Kidney (tissue), 14 donors: Measurements from ENCODE around the gene IL31. TPM values are rescaled to one million over a fixed set of nuclear protein-coding genes. Genes with fewer than 3 reads are reported as not detected.

Experiments used
- DNase-seq, 5 donors: peaks; one replicate each; pipeline ENCODE4 v3.0.0-alpha.2; 2013 to 2020
- FAIRE-seq: peaks from 2 replicates; lab custom pipeline; 2012; peaks lifted over from hg19 to GRCh38; lab: Jason Lieb, UNC
- H3K27ac ChIP-seq, 2 donors: one replicate each; pipeline ENCODE4 v1.7.0; 2013; ENCODE audit warnings: low read depth in 2 of 2, low read length in 2 of 2, inconsistent platforms in 1 of 2
- H3K27me3 ChIP-seq: one replicate; pipeline ENCODE4 v1.7.1; 2013; ENCODE audit warnings: low read length, inconsistent platforms; ENCODE audit not compliant: control insufficient read depth, insufficient read depth
- H3K36me3 ChIP-seq, 3 donors: one replicate each; pipeline versions ENCODE4 v1.7.0 to v1.7.1; 2013; ENCODE audit warnings: low read length in 3 of 3, control low read depth in 1 of 3, inconsistent platforms in 1 of 3; ENCODE audit not compliant: insufficient read depth in 3 of 3, control insufficient read depth in 2 of 3
- H3K4me1 ChIP-seq, 3 donors: one replicate each; pipeline versions ENCODE4 v1.7.0 to v1.7.1; 2013; ENCODE audit warnings: low read length in 3 of 3, inconsistent platforms in 1 of 3, low read depth in 1 of 3; ENCODE audit not compliant: control insufficient read depth in 2 of 3, insufficient read depth in 2 of 3
- H3K4me3 ChIP-seq, 3 donors: one replicate each; pipeline versions ENCODE4 v1.7.0 to v1.8.1; 2013; ENCODE audit warnings: low read length in 3 of 3, control low read depth in 1 of 3, inconsistent platforms in 1 of 3
- H3K9ac ChIP-seq, 3 donors: one replicate each; pipeline versions ENCODE4 v1.7.0 to v1.7.1; 2013; ENCODE audit warnings: low read length in 3 of 3, control low read depth in 1 of 3, inconsistent platforms in 1 of 3
- H3K9me3 ChIP-seq, 3 donors: one replicate each; pipeline versions ENCODE4 v1.7.0 to v1.7.1; 2013; ENCODE audit warnings: low read length in 3 of 3, control low read depth in 1 of 3, inconsistent platforms in 1 of 3; ENCODE audit not compliant: control insufficient read depth in 2 of 3, insufficient read depth in 1 of 3
- intact Hi-C: fragments of 100-400 bp; cut with DNase I; formaldehyde crosslinking; loops from one replicate; pipeline ENCODE4 v1.11.1; 2022
- polyA plus RNA-seq: library from polyadenylated mRNA; stranded (reverse); fragments of 350-450 nt; fragmentation: Illumina TruSeq; extraction: RNeasy Lipid Tissue Mini Kit (QIAGEN cat#74804); gene quantifications from one replicate; pipeline ENCODE4 v1.2.3, GENCODE V29; 2014; ENCODE audit warnings: low read depth, low replicate concordance; ENCODE audit not compliant: insufficient read depth
- total RNA-seq: library from RNA; stranded (reverse); fragmentation: NEBNext Ultra II Directional; extraction: Animal tissue kit (Norgen Biotek cat#: 25700); gene quantifications from one replicate; pipeline ENCODE4 v1.2.1, GENCODE V29; 2021
- TF ChIP-seq, protein P1 (sequence below): IDR thresholded peaks from 3 replicates; pipeline ENCODE4 v1.5.1; 2012; ENCODE audit warnings: mild to moderate bottlenecking, moderate library complexity, borderline replicate concordance; ENCODE audit not compliant: insufficient read depth; ENCODE audit errors: extremely low read depth
- donor health status: control.
- donor health status: control.
- donor health status: control.
- donor health status: control.
- donor health status: control.
- donor health status: DM: yes; HTN: yes; CAD: no.
- donor health status: Normal renal cell carcinoma (clear cell type).

IL31 gene
- total and polyA plus RNA-seq, 2 donors from 2014 or later, result not detected

DNA sequence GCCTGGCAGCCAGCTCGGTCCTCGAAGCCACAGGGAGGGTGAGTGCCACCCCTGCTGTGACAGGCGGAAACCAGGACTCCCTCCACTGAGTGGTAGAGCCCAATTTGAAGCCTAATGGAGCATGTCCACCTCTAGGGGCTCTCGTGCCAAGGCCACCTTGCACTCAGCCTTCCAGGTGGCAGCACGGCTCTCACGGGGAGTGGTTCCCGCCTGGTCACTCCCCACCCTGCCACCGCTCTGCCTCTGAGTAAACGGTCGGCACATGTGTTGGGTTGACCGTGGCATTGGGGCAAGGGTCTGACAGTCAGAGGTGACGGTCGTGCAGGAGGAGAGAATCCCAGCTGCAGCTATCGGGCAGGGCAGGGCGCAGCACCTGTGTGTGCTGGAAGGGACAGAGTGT, 34.8 kb downstream of the IL31 start:
- H3K9me3 ChIP-seq, result no peaks in the 10 kb centered on the region
- H3K27ac ChIP-seq, result peak overlapping the region in 1 of 2 donors; percentile 7
- TF ChIP-seq, protein P1, sequence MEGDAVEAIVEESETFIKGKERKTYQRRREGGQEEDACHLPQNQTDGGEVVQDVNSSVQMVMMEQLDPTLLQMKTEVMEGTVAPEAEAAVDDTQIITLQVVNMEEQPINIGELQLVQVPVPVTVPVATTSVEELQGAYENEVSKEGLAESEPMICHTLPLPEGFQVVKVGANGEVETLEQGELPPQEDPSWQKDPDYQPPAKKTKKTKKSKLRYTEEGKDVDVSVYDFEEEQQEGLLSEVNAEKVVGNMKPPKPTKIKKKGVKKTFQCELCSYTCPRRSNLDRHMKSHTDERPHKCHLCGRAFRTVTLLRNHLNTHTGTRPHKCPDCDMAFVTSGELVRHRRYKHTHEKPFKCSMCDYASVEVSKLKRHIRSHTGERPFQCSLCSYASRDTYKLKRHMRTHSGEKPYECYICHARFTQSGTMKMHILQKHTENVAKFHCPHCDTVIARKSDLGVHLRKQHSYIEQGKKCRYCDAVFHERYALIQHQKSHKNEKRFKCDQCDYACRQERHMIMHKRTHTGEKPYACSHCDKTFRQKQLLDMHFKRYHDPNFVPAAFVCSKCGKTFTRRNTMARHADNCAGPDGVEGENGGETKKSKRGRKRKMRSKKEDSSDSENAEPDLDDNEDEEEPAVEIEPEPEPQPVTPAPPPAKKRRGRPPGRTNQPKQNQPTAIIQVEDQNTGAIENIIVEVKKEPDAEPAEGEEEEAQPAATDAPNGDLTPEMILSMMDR, result no peak
- peaks cover 0 to 44% (median 28%) of the 10 kb centered on the region in 3 donors for H3K36me3 ChIP-seq
- H3K9ac ChIP-seq, result no peak overlapping the region
- peaks cover 0 to 2% (median 0%) of the 10 kb centered on the region in 3 donors for H3K4me1 ChIP-seq
- intact Hi-C loops, result no loop called here
- no peak for FAIRE-seq
- no peak overlapping the region for H3K4me3 ChIP-seq
- peak in 1 of 5 donors; percentile 36 for DNase-seq
- H3K27me3 ChIP-seq, result no peaks in the 10 kb centered on the region

DNA sequence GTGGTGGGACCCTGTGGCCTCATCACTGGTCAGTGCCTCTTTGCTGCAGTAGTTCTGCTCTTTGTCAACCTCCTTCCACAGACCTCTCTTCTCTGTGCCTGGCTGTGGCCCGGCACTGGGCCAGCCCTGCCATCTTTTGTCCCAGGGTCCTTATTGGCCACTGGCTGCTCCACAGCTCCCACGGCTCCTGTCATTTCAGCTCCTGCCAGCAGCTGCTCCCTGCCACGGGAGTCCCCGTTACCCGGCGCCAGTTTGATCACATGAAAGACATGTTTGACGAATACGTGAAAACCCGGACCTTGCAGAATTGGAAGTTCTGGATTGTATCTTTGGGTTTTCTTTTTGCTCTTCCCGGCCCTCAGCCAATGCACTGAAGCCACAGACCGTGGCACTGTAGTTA, 35.4 kb downstream of the IL31 start:
- Histone ChIP-seq H3K36me3 (peaks cover 0 to 44% (median 28%) of the 10 kb centered on the region in 3 donors), H3K9ac (no peak overlapping the region)
- FAIRE-seq, result no peak

DNA sequence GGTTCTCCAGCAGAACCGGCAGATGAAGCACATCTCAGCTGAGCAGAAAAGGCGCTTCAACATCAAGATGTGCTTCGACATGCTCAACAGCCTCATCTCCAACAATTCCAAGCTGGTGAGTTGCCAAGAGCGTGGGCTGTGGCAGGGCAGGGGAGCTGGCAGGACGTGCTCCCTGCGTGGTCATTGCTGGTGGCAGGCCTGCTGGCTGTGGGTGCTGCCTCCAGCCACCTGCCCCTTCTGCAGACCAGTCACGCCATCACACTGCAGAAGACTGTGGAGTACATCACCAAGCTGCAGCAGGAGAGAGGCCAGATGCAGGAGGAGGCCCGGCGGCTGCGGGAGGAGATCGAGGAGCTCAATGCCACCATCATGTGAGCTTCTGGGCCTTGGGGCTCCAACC, 35.8 kb downstream of the IL31 start:
- H3K9ac ChIP-seq, result no peak overlapping the region
- H3K27me3 ChIP-seq, result no peaks in the 10 kb centered on the region
- intact Hi-C loops, result no loop called here
- H3K36me3 ChIP-seq, result peaks cover 0 to 41% (median 28%) of the 10 kb centered on the region in 3 donors
- FAIRE-seq (no peak), DNase-seq (peak in 1 of 5 donors; percentile 31)
- H3K4me1 ChIP-seq, result peaks cover 0 to 2% (median 0%) of the 10 kb centered on the region in 3 donors
- H3K4me3 ChIP-seq, result no peak overlapping the region
- no peak overlapping the region for H3K27ac ChIP-seq
- no peaks in the 10 kb centered on the region for H3K9me3 ChIP-seq
- TF ChIP-seq, protein P1, result no peak

More for the DNA sequence above, 35.4 kb downstream of the IL31 start:
- H3K4me3 ChIP-seq, result no peak overlapping the region
- no peak for DNase-seq
- H3K9me3 ChIP-seq, result no peaks in the 10 kb centered on the region
- intact Hi-C loops, result no loop called here
- TF ChIP-seq, protein P1, result no peak
- no peak overlapping the region for H3K27ac ChIP-seq
- no peaks in the 10 kb centered on the region for H3K27me3 ChIP-seq
- peaks cover 0 to 2% (median 0%) of the 10 kb centered on the region in 3 donors for H3K4me1 ChIP-seq

DNA sequence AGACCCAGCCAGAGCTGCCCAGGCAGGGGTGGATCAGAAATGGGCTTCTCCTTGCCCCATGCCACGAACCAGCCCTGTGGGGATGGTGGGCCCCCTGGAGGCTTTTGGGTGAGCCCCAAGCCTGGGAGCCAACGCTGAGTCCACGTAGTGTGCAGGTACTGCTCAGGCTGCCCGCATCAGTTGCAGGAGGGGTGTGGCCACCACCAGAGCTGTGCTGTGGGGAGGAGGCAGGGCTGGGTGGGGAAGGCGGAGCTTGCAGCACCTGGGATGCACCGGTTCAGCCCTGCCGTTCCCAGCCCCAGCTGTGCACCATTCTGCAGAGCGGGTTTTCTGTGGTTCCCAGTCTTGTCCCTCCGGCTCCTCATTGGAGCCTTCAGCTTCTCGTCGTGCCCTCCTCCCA, 36.3 kb downstream of the IL31 start:
- Histone ChIP-seq H3K9ac (no peak overlapping the region), H3K27ac (no peak overlapping the region), H3K9me3 (no peaks in the 10 kb centered on the region), H3K4me1 (peaks cover 0 to 2% (median 0%) of the 10 kb centered on the region in 3 donors), H3K27me3 (no peaks in the 10 kb centered on the region), H3K36me3 (peaks cover 0 to 39% (median 30%) of the 10 kb centered on the region in 3 donors), H3K4me3 (no peak overlapping the region)
- no peak for FAIRE-seq
- intact Hi-C loops, result no loop called here
- TF ChIP-seq, protein P1, result no peak
- peak in 4 of 5 donors; percentile 52 to 71 (median 64) for DNase-seq
